Activated effector memory CD4-positive, alpha-beta T cell treated with Interleukin-2 at 50 U/mL for 16 hours (primary cell): ENCODE measurements around the gene GOLGA8Q.
"Not testable (repeated sequence)": the region's sequence is repeated elsewhere in the genome, so short reads cannot be mapped to it uniquely, and the experiment has no call there.

Experiments used
- DNase-seq: peaks from one replicate; pipeline ENCODE4 v3.0.0-alpha.2; 2020

GOLGA8Q gene

GRCh38 chr15:30551750-30552149 is at the start of gene GOLGA8Q:
GOLGA8Q (plus strand) TSS chr15:30552050; CDS start chr15:30552078, 28 bp downstream.
- DNase-seq, result not testable (repeated sequence)

- not testable (repeated sequence) for DNase-seq
Measured at GRCh38 chr15:30502904-30503781, 48.7 kb upstream of the GOLGA8Q start.

GRCh38 chr15:30504162-30504843 is 47.5 kb upstream of the GOLGA8Q start:
- not testable (repeated sequence) for DNase-seq

GRCh38 chr15:30514545-30514944 is 37.3 kb upstream of the GOLGA8Q start:
- not testable (repeated sequence) for DNase-seq

- not testable (repeated sequence) for DNase-seq
Measured at GRCh38 chr15:30523453-30524243, 28.2 kb upstream of the GOLGA8Q start.

GRCh38 chr15:30525912-30526311 is 25.9 kb upstream of the GOLGA8Q start:
- DNase-seq, result not testable (repeated sequence)

- not testable (repeated sequence) for DNase-seq
Measured at GRCh38 chr15:30529049-30529448, 22.8 kb upstream of the GOLGA8Q start.

- not testable (repeated sequence) for DNase-seq
Measured at GRCh38 chr15:30566949-30567348, 15.1 kb downstream of the GOLGA8Q start.

GRCh38 chr15:30573012-30573491 is 21.2 kb downstream of the GOLGA8Q start:
- DNase-seq, result not testable (repeated sequence)

- not testable (repeated sequence) for DNase-seq
Measured at GRCh38 chr15:30579394-30579970, 27.6 kb downstream of the GOLGA8Q start.

GRCh38 chr15:30580716-30581115 is 28.9 kb downstream of the GOLGA8Q start:
- not testable (repeated sequence) for DNase-seq

GRCh38 chr15:30598953-30599352 is 47.1 kb downstream of the GOLGA8Q start:
- not testable (repeated sequence) for DNase-seq

GRCh38 chr15:30603796-30604195 is 51.9 kb downstream of the GOLGA8Q start, which contains the start of gene GOLGA8H:
GOLGA8H (plus strand) TSS chr15:30604028; CDS start chr15:30604126, 98 bp downstream.
- DNase-seq, result not testable (repeated sequence)
